GM18508 (cell line): ENCODE measurements around the gene GIPR.
"Not testable (repeated sequence)": the region's sequence is repeated elsewhere in the genome, so short reads cannot be mapped to it uniquely, and the experiment has no call there.

Experiments used
- ATAC-seq: cut with Tn5 transposase; IDR thresholded peaks from one replicate; pipeline ENCODE4 v1.9.1; 2021; ENCODE audit warnings: moderate number of reproducible peaks; ENCODE audit not compliant: insufficient read depth, unreplicated experiment

The GIPR gene

GRCh38 chr19:45720065-45720464, 52.0 kb downstream of the GIPR start:
- ATAC-seq, result not testable (repeated sequence)

GRCh38 chr19:45728683-45729082, 60.7 kb downstream of the GIPR start:
- not testable (repeated sequence) for ATAC-seq

- no peak for ATAC-seq
These were observed 61.8 kb downstream of the GIPR start for GRCh38 chr19:45729800-45730290.

GRCh38 chr19:45730368-45731288, 62.6 kb downstream of the GIPR start, which contains the start of gene FBXO46:
TSS of gene FBXO46 (minus strand) at chr19:45730896. CDS start at chr19:45713495, 17,401 bp downstream.
- ATAC-seq, result peak; percentile 76
